ENCODE data around the gene UGT3A1.

DNA sequence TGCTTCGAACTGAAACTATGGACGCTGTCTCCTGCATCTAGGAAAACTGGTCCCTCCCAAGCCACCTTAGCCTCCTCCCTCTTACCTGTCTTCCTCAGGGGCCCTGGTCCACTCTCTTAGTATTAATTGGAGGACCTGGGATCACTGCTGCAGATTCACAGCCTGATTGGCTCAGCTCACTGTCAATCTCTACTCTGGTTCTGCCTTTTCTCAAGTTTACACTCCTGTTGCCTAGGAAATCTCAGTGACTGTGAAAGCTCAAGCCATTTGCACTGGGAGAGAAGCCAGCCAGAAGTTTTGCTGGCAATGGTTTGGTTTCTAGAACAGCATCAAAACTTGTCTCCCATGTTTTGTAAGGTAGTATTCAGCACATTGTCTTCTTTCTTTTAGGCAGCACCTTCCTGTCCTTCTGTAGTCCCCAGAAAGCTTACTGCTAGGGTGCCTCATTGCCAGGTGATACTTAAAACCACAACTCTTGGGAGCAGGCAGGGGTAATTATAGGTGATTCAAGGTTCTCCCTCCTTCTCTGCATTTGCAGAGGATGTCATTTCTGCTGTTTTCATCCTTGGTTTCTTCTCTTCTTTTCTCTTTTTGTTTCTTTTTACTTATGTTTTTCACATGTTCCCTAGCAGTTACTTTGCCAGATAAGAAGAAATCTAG, 52.5 kb downstream of the UGT3A1 start, which contains the start of gene CAPSL:
- no peak for TF ChIP-seq MYC (CRISPR knock-in tag; IDR thresholded peaks at IDR 0.05; ENCODE audit: borderline replicate concordance)
- no peak for TF ChIP-seq BCL6 (CRISPR knock-in tag; IDR thresholded peaks at IDR 0.05)
- TF ChIP-seq FOXP4 (CRISPR knock-in tag; IDR thresholded peaks at IDR 0.05), result no peak
- TF ChIP-seq, protein P1, sequence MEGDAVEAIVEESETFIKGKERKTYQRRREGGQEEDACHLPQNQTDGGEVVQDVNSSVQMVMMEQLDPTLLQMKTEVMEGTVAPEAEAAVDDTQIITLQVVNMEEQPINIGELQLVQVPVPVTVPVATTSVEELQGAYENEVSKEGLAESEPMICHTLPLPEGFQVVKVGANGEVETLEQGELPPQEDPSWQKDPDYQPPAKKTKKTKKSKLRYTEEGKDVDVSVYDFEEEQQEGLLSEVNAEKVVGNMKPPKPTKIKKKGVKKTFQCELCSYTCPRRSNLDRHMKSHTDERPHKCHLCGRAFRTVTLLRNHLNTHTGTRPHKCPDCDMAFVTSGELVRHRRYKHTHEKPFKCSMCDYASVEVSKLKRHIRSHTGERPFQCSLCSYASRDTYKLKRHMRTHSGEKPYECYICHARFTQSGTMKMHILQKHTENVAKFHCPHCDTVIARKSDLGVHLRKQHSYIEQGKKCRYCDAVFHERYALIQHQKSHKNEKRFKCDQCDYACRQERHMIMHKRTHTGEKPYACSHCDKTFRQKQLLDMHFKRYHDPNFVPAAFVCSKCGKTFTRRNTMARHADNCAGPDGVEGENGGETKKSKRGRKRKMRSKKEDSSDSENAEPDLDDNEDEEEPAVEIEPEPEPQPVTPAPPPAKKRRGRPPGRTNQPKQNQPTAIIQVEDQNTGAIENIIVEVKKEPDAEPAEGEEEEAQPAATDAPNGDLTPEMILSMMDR (CRISPR knock-in tag; IDR thresholded peaks at IDR 0.05), result no peak
- TF ChIP-seq, protein P2, sequence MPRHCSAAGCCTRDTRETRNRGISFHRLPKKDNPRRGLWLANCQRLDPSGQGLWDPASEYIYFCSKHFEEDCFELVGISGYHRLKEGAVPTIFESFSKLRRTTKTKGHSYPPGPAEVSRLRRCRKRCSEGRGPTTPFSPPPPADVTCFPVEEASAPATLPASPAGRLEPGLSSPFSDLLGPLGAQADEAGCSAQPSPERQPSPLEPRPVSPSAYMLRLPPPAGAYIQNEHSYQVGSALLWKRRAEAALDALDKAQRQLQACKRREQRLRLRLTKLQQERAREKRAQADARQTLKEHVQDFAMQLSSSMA (CRISPR knock-in tag; IDR thresholded peaks at IDR 0.05), result no peak
- no peak for TF ChIP-seq ATF2 (CRISPR knock-in tag; IDR thresholded peaks at IDR 0.05)
- TF ChIP-seq, protein P3, sequence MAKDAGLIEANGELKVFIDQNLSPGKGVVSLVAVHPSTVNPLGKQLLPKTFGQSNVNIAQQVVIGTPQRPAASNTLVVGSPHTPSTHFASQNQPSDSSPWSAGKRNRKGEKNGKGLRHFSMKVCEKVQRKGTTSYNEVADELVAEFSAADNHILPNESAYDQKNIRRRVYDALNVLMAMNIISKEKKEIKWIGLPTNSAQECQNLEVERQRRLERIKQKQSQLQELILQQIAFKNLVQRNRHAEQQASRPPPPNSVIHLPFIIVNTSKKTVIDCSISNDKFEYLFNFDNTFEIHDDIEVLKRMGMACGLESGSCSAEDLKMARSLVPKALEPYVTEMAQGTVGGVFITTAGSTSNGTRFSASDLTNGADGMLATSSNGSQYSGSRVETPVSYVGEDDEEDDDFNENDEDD (CRISPR knock-in tag; IDR thresholded peaks at IDR 0.05; ENCODE audit: borderline replicate concordance), result no peak
- no peak for TF ChIP-seq ARID2 (CRISPR knock-in tag; IDR thresholded peaks at IDR 0.05; ENCODE audit: borderline replicate concordance)
- TF ChIP-seq POLR2A (IDR thresholded peaks at IDR 0.05; ENCODE audit: insufficient read depth in 1 of 2, low read depth in 2 of 2, low read length in 2 of 2), result no peak
- no peak for TF ChIP-seq HNF4G (IDR thresholded peaks at IDR 0.05; ENCODE audit: borderline replicate concordance, low read depth, low read length)
- TF ChIP-seq HNF4G (CRISPR knock-in tag; IDR thresholded peaks at IDR 0.05; ENCODE audit: borderline replicate concordance, low read depth), result no peak
- TF ChIP-seq, protein P4, sequence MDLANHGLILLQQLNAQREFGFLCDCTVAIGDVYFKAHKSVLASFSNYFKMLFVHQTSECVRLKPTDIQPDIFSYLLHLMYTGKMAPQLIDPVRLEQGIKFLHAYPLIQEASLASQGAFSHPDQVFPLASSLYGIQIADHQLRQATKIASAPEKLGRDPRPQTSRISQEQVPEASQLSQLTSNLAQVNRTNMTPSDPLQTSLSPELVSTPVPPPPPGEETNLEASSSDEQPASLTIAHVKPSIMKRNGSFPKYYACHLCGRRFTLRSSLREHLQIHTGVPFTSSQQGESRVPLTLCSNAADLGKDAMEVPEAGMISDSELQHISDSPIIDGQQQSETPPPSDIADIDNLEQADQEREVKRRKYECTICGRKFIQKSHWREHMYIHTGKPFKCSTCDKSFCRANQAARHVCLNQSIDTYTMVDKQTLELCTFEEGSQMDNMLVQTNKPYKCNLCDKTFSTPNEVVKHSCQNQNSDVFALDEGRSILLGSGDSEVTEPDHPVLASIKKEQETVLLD (CRISPR knock-in tag; IDR thresholded peaks at IDR 0.05; ENCODE audit: low read depth), result no peak
- no peak for TF ChIP-seq FOXJ3 (CRISPR knock-in tag; IDR thresholded peaks at IDR 0.05; ENCODE audit: borderline replicate concordance)
- TF ChIP-seq NR2C2 (CRISPR knock-in tag; IDR thresholded peaks at IDR 0.05; ENCODE audit: borderline replicate concordance), result no peak
